H9 (cell line): ENCODE results near the gene TIPARP. TPM values are rescaled to one million over a fixed set of nuclear protein-coding genes. Genes with fewer than 3 reads are reported as not detected.
"Not testable (repeated sequence)": the region's sequence is repeated elsewhere in the genome, so short reads cannot be mapped to it uniquely, and the experiment has no call there.

Source experiments
- DNase-seq: peaks from one replicate; pipeline ENCODE4 v3.0.0-alpha.2; 2017
- H2AFZ ChIP-seq: one replicate; pipeline ENCODE4 v1.6.1; 2013; ENCODE audit warnings: mild to moderate bottlenecking, low read length, control low read depth, moderate library complexity
- H2AK5ac ChIP-seq: 2 replicates; pipeline ENCODE4 v1.6.1; 2013; ENCODE audit warnings: low read length, control low read depth, mixed read lengths; ENCODE audit not compliant: insufficient read length
- H2BK120ac ChIP-seq: one replicate; pipeline ENCODE4 v1.6.1; 2013; ENCODE audit warnings: low read depth, mild to moderate bottlenecking, low read length, control low read depth, inconsistent platforms; ENCODE audit not compliant: poor library complexity, severe bottlenecking
- H2BK12ac ChIP-seq: 2 replicates; pipeline ENCODE4 v1.6.1; 2013; ENCODE audit warnings: low read length, control low read depth, mixed read lengths, low read depth; ENCODE audit not compliant: insufficient read length
- H2BK15ac ChIP-seq: 2 replicates; pipeline ENCODE4 v1.6.1; 2013; ENCODE audit warnings: low read depth, low read length, control low read depth
- H2BK20ac ChIP-seq: one replicate; pipeline ENCODE4 v1.6.1; 2013; ENCODE audit warnings: low read depth, mild to moderate bottlenecking, low read length, control low read depth, inconsistent platforms; ENCODE audit not compliant: poor library complexity, severe bottlenecking
- H2BK5ac ChIP-seq: 2 replicates; pipeline ENCODE4 v1.6.1; 2013; ENCODE audit warnings: low read length, control low read depth, mixed read lengths; ENCODE audit not compliant: insufficient read length
- H3K14ac ChIP-seq: 2 replicates; pipeline ENCODE4 v1.6.1; 2013; ENCODE audit warnings: low read length, control low read depth; ENCODE audit not compliant: insufficient read depth
- H3K18ac ChIP-seq: 2 replicates; pipeline ENCODE4 v1.6.1; 2013; ENCODE audit warnings: low read depth, mild to moderate bottlenecking, mixed read lengths, low read length, control low read depth; ENCODE audit not compliant: insufficient read length
- H3K23ac ChIP-seq: 2 replicates; pipeline ENCODE4 v1.6.1; 2013; ENCODE audit warnings: low read length, control low read depth, mixed read lengths, low read depth; ENCODE audit not compliant: insufficient read length
- H3K23me2 ChIP-seq: 2 replicates; pipeline ENCODE4 v1.6.1; 2013; ENCODE audit warnings: low read depth, mild to moderate bottlenecking, mixed read lengths, low read length, control low read depth; ENCODE audit not compliant: insufficient read length, poor library complexity, severe bottlenecking
- H3K27ac ChIP-seq: 2 replicates; pipeline ENCODE4 v1.5.1; 2013; ENCODE audit warnings: low read length, control low read depth, mixed read lengths, low read depth; ENCODE audit not compliant: insufficient read length
- H3K27me3 ChIP-seq: 2 replicates; pipeline ENCODE4 v1.6.1; 2013; ENCODE audit warnings: low read length, control low read depth, inconsistent platforms; ENCODE audit not compliant: insufficient read depth
- H3K4ac ChIP-seq: 2 replicates; pipeline ENCODE4 v1.6.1; 2013; ENCODE audit warnings: low read depth, mild to moderate bottlenecking, control low read depth, inconsistent platforms, low read length, moderate library complexity
- H3K4me1 ChIP-seq: 2 replicates; pipeline ENCODE4 v1.6.1; 2013; ENCODE audit warnings: low read length, control low read depth, inconsistent platforms; ENCODE audit not compliant: insufficient read depth
- H3K4me2 ChIP-seq: 2 replicates; pipeline ENCODE4 v1.6.1; 2013; ENCODE audit warnings: low read length, control low read depth, mixed read lengths; ENCODE audit not compliant: insufficient read length, insufficient read depth
- H3K56ac ChIP-seq: 2 replicates; pipeline ENCODE4 v1.6.1; 2013; ENCODE audit warnings: low read depth, mild to moderate bottlenecking, mixed read lengths, low read length, control low read depth; ENCODE audit not compliant: insufficient read length
- H3K79me1 ChIP-seq: 2 replicates; pipeline ENCODE4 v1.6.1; 2013; ENCODE audit warnings: low read depth, mild to moderate bottlenecking, moderate library complexity, low read length, control low read depth, inconsistent platforms; ENCODE audit not compliant: insufficient read depth, poor library complexity, severe bottlenecking
- H3K79me2 ChIP-seq: 2 replicates; pipeline ENCODE4 v1.6.1; 2013; ENCODE audit warnings: low read length, control low read depth, inconsistent platforms; ENCODE audit not compliant: insufficient read depth
- H3K9ac ChIP-seq: 2 replicates; pipeline ENCODE4 v1.6.1; 2013; ENCODE audit warnings: low read length, control low read depth, mixed read lengths; ENCODE audit not compliant: insufficient read length; ENCODE audit errors: extremely low read depth
- H3K9me3 ChIP-seq: one replicate; pipeline ENCODE4 v1.6.1; 2013; ENCODE audit warnings: low read depth, low read length, inconsistent platforms; ENCODE audit not compliant: control insufficient read depth
- H3T11ph ChIP-seq: one replicate; pipeline ENCODE4 v1.6.1; 2013; ENCODE audit warnings: mild to moderate bottlenecking, low read length, control low read depth, inconsistent platforms
- H4K20me1 ChIP-seq: one replicate; pipeline ENCODE4 v1.6.1; 2013; ENCODE audit not compliant: control insufficient read depth, insufficient read length, insufficient read depth
- H4K5ac ChIP-seq: 2 replicates; pipeline ENCODE4 v1.6.1; 2013; ENCODE audit warnings: low read depth, mild to moderate bottlenecking, mixed read lengths, low read length, control low read depth; ENCODE audit not compliant: insufficient read length
- H4K8ac ChIP-seq: replicated peaks from 2 replicates; pipeline ENCODE4 v1.6.1; 2013; ENCODE audit warnings: low read length, control low read depth, mixed read lengths, low read depth; ENCODE audit not compliant: insufficient read length
- H4K91ac ChIP-seq: 2 replicates; pipeline ENCODE4 v1.6.1; 2013; ENCODE audit warnings: low read depth, mild to moderate bottlenecking, moderate library complexity, mixed read lengths, low read length, control low read depth; ENCODE audit not compliant: insufficient read length
- H3K27ac Mint-ChIP-seq, 3 experiments: 2 replicates in 2 of 3; 3 replicates in 1 of 3; pipeline ENCODE4 v1.8.0; 2020 to 2021; ENCODE audit warnings: mixed read lengths in 3 of 3, mild to moderate bottlenecking in 1 of 3, moderate library complexity in 1 of 3
- H3K27me3 Mint-ChIP-seq: 2 replicates; pipeline ENCODE4 v1.8.0; 2021; ENCODE audit warnings: low read depth, mild to moderate bottlenecking, moderate library complexity, mixed read lengths
- H3K36me3 Mint-ChIP-seq, 3 experiments: 2 replicates in 2 of 3; 3 replicates in 1 of 3; pipeline ENCODE4 v1.8.0; 2020 to 2021; ENCODE audit warnings: low read depth in 3 of 3, mixed read lengths in 3 of 3; ENCODE audit not compliant: insufficient read depth in 1 of 3
- H3K4me1 Mint-ChIP-seq, 2 experiments: 2 replicates each; pipeline ENCODE4 v1.8.0; 2020; ENCODE audit warnings: mixed read lengths in 2 of 2
- H3K4me3 Mint-ChIP-seq, 2 experiments: 2 replicates in 1 of 2; 3 replicates in 1 of 2; pipeline ENCODE4 v1.8.0; 2020 to 2021; ENCODE audit warnings: mild to moderate bottlenecking in 2 of 2, mixed read lengths in 2 of 2, moderate library complexity in 1 of 2
- H3K9me3 Mint-ChIP-seq, 2 experiments: 2 replicates in 1 of 2; 3 replicates in 1 of 2; pipeline ENCODE4 v1.8.0; 2020; ENCODE audit warnings: mild to moderate bottlenecking in 2 of 2, mixed read lengths in 2 of 2, moderate library complexity in 1 of 2
- WGBS: extraction: QIAGEN DNeasy Blood & Tissue Kit; methylation state at CpG from one replicate; pipeline ENCODE4 v1.1.7; 2013; ENCODE audit warnings: missing lambda C conversion rate, low lambda C conversion rate, mixed read lengths; ENCODE audit not compliant: insufficient read length; ENCODE audit errors: extremely low coverage; 5-methylcytosine and 5-hydroxymethylcytosine counted together
- total RNA-seq: library from RNA; stranded (reverse); gene quantifications from 2 replicates; pipeline ENCODE4 v1.2.1, GENCODE V29; 2021
- TF ChIP-seq, protein P1 (sequence below): fragments of 200-600 bp; sonication (generic); conservative IDR thresholded peaks from 3 replicates; pipeline ENCODE4 v1.8.0; 2021; ENCODE audit warnings: antibody characterized with exemption, mild to moderate bottlenecking

TIPARP gene
- total RNA-seq, 1 experiment from 2014 or later: 5.9 TPM

- Mint-ChIP-seq H3K27me3 (peaks cover 2% of the 10 kb centered on the region; the same call in 1 of the 2 replicates), H3K27ac (no peak overlapping the region), H3K36me3 (peaks cover 0 to 4% (median 0%) of the 10 kb centered on the region in 3 experiments; a peak in 3 of 7 replicates), H3K9me3 (peaks cover 0 to 6% of the 10 kb centered on the region in 2 experiments; a peak in 1 of 5 replicates), H3K4me1 (peaks cover 0 to 8% of the 10 kb centered on the region in 2 experiments; a peak in 3 of 4 replicates), H3K4me3 (no peak overlapping the region)
- H3K18ac ChIP-seq: no peak overlapping the region
- H3K23me2 ChIP-seq: no peaks in the 10 kb centered on the region
- H3K27me3 ChIP-seq: no peaks in the 10 kb centered on the region
- WGBS: no CpG with 5 or more reads among the region's 2 CpGs
- no peak overlapping the region for H4K5ac ChIP-seq
- H3K79me2 ChIP-seq: no peaks in the 10 kb centered on the region
- H3K27ac ChIP-seq: no peak overlapping the region
- TF ChIP-seq, protein P1, sequence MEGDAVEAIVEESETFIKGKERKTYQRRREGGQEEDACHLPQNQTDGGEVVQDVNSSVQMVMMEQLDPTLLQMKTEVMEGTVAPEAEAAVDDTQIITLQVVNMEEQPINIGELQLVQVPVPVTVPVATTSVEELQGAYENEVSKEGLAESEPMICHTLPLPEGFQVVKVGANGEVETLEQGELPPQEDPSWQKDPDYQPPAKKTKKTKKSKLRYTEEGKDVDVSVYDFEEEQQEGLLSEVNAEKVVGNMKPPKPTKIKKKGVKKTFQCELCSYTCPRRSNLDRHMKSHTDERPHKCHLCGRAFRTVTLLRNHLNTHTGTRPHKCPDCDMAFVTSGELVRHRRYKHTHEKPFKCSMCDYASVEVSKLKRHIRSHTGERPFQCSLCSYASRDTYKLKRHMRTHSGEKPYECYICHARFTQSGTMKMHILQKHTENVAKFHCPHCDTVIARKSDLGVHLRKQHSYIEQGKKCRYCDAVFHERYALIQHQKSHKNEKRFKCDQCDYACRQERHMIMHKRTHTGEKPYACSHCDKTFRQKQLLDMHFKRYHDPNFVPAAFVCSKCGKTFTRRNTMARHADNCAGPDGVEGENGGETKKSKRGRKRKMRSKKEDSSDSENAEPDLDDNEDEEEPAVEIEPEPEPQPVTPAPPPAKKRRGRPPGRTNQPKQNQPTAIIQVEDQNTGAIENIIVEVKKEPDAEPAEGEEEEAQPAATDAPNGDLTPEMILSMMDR: no peak
- H3K14ac ChIP-seq: no peak overlapping the region
- no peak overlapping the region for H2BK5ac ChIP-seq
- H3K9me3 ChIP-seq: no peaks in the 10 kb centered on the region
- H2BK15ac ChIP-seq: no peak overlapping the region
- no peak overlapping the region for H2BK120ac ChIP-seq
- H4K20me1 ChIP-seq: no peaks in the 10 kb centered on the region
- H4K8ac ChIP-seq: no peak overlapping the region
- H2BK20ac ChIP-seq: no peak overlapping the region
- no peak overlapping the region for H3K4me2 ChIP-seq
- DNase-seq: no peak
- no peak overlapping the region for H3K56ac ChIP-seq
- H2AFZ ChIP-seq: no peak overlapping the region
- no peak overlapping the region for H3T11ph ChIP-seq
- H3K4me1 ChIP-seq: no peaks in the 10 kb centered on the region
- no peak overlapping the region for H4K91ac ChIP-seq
- H2BK12ac ChIP-seq: no peak overlapping the region
- no peak overlapping the region for H3K9ac ChIP-seq
- no peak overlapping the region for H2AK5ac ChIP-seq
- no peak overlapping the region for H3K4ac ChIP-seq
- H3K23ac ChIP-seq: no peak overlapping the region
- no peaks in the 10 kb centered on the region for H3K79me1 ChIP-seq
Observed at GRCh38 chr3:156739976-156740375, 65.6 kb downstream of the TIPARP start.

- H3K9ac ChIP-seq, H3K4me1 Mint-ChIP-seq, H4K91ac ChIP-seq, H3T11ph ChIP-seq, H3K23me2 ChIP-seq, H3K4me1 ChIP-seq, H2AFZ ChIP-seq, H2BK15ac ChIP-seq, H3K4me2 ChIP-seq, H2BK5ac ChIP-seq, H3K4me3 Mint-ChIP-seq, H4K20me1 ChIP-seq, H3K27ac Mint-ChIP-seq, H4K5ac ChIP-seq, DNase-seq, H3K79me2 ChIP-seq, H3K36me3 Mint-ChIP-seq, H3K56ac ChIP-seq, H2AK5ac ChIP-seq, H2BK20ac ChIP-seq, H3K9me3 Mint-ChIP-seq, H2BK120ac ChIP-seq, H3K14ac ChIP-seq, H3K23ac ChIP-seq, H3K27ac ChIP-seq, H2BK12ac ChIP-seq, H3K27me3 Mint-ChIP-seq, H3K18ac ChIP-seq, H3K4ac ChIP-seq, H3K27me3 ChIP-seq, H3K9me3 ChIP-seq, H4K8ac ChIP-seq, H3K79me1 ChIP-seq: not testable (repeated sequence)
- no CpG with 5 or more reads among the region's 34 CpGs for WGBS
Observed at GRCh38 chr3:156740581-156740980, 66.2 kb downstream of the TIPARP start.
